Measurements from ENCODE around the gene SELENOO.
A peak's percentile ranks its signal among the peaks of the same experiment; 100 is the strongest.

Gene SELENOO

GRCh38 chr22:50251477-50252081 lies 50.8 kb downstream of the SELENOO start:
- H3K9ac ChIP-seq (ENCODE audit: low read length): no peak overlapping the region

GRCh38 chr22:50252082-50253045 lies 51.6 kb downstream of the SELENOO start:
- peaks cover 14% of the 10 kb centered on the region for H3K4me1 ChIP-seq (ENCODE audit: insufficient read depth, low read length)
- H3K9me3 ChIP-seq (ENCODE audit: low read length): no peaks in the 10 kb centered on the region
- peak overlapping the region; percentile 52 for H3K27ac ChIP-seq (ENCODE audit: low read depth, low read length)
- no peaks in the 10 kb centered on the region for H3K36me3 ChIP-seq (ENCODE audit: insufficient read depth, low read length)
- no peak overlapping the region for H3K4me3 ChIP-seq (ENCODE audit: low read depth in 1 of 2, low read length in 2 of 2)
- peaks cover 0 to 6% of the 10 kb centered on the region in 2 donors for H3K27me3 ChIP-seq (ENCODE audit: control insufficient read depth in 1 of 2, insufficient read depth in 2 of 2, low read length in 2 of 2)
- no peak overlapping the region for H3K9ac ChIP-seq (ENCODE audit: low read length)

More at GRCh38 chr22:50251477-50252081, 50.8 kb downstream of the SELENOO start:
- Histone ChIP-seq H3K36me3 (ENCODE audit: insufficient read depth, low read length) (peaks cover 7% of the 10 kb centered on the region), H3K4me3 (ENCODE audit: low read depth in 1 of 2, low read length in 2 of 2) (peak overlapping the region; percentile 63 to 66), H3K9me3 (ENCODE audit: low read length) (no peaks in the 10 kb centered on the region), H3K27ac (ENCODE audit: low read depth, low read length) (peak overlapping the region; percentile 52), H3K4me1 (ENCODE audit: insufficient read depth, low read length) (peaks cover 14% of the 10 kb centered on the region), H3K27me3 (ENCODE audit: control insufficient read depth in 1 of 2, insufficient read depth in 2 of 2, low read length in 2 of 2) (peaks cover 0 to 1% of the 10 kb centered on the region in 2 donors)

- Histone ChIP-seq H3K4me3 (ENCODE audit: low read depth in 1 of 2, low read length in 2 of 2) (no peak overlapping the region), H3K36me3 (ENCODE audit: insufficient read depth, low read length) (no peaks in the 10 kb centered on the region), H3K27me3 (ENCODE audit: control insufficient read depth in 1 of 2, insufficient read depth in 2 of 2, low read length in 2 of 2) (peaks cover 0 to 14% of the 10 kb centered on the region in 2 donors), H3K9ac (ENCODE audit: low read length) (no peak overlapping the region), H3K4me1 (ENCODE audit: insufficient read depth, low read length) (peaks cover 14% of the 10 kb centered on the region), H3K9me3 (ENCODE audit: low read length) (no peaks in the 10 kb centered on the region), H3K27ac (ENCODE audit: low read depth, low read length) (no peak overlapping the region)
These were observed 52.5 kb downstream of the SELENOO start for GRCh38 chr22:50253046-50253915.

- Histone ChIP-seq H3K36me3 (ENCODE audit: insufficient read depth, low read length) (no peaks in the 10 kb centered on the region), H3K9ac (ENCODE audit: low read length) (no peak overlapping the region), H3K9me3 (ENCODE audit: low read length) (no peaks in the 10 kb centered on the region), H3K27me3 (ENCODE audit: control insufficient read depth in 1 of 2, insufficient read depth in 2 of 2, low read length in 2 of 2) (peaks cover 0 to 14% of the 10 kb centered on the region in 2 donors), H3K4me3 (ENCODE audit: low read depth in 1 of 2, low read length in 2 of 2) (no peak overlapping the region), H3K4me1 (ENCODE audit: insufficient read depth, low read length) (peaks cover 14% of the 10 kb centered on the region), H3K27ac (ENCODE audit: low read depth, low read length) (no peak overlapping the region)
These were observed 53.1 kb downstream of the SELENOO start for GRCh38 chr22:50253941-50254340.

- no peaks in the 10 kb centered on the region for H3K36me3 ChIP-seq (ENCODE audit: insufficient read depth, low read length)
- no peak overlapping the region for H3K27ac ChIP-seq (ENCODE audit: low read depth, low read length)
- H3K9me3 ChIP-seq (ENCODE audit: low read length): no peaks in the 10 kb centered on the region
- no peak overlapping the region for H3K9ac ChIP-seq (ENCODE audit: low read length)
- H3K4me1 ChIP-seq (ENCODE audit: insufficient read depth, low read length): peaks cover 6% of the 10 kb centered on the region
- H3K27me3 ChIP-seq (ENCODE audit: control insufficient read depth in 1 of 2, insufficient read depth in 2 of 2, low read length in 2 of 2): peaks cover 0 to 20% of the 10 kb centered on the region in 2 donors
- H3K4me3 ChIP-seq (ENCODE audit: low read depth in 1 of 2, low read length in 2 of 2): no peak overlapping the region
These were observed 54.3 kb downstream of the SELENOO start for GRCh38 chr22:50255099-50255498.

GRCh38 chr22:50255607-50256006 lies 54.8 kb downstream of the SELENOO start:
- Histone ChIP-seq H3K36me3 (ENCODE audit: insufficient read depth, low read length) (no peaks in the 10 kb centered on the region), H3K4me1 (ENCODE audit: insufficient read depth, low read length) (peaks cover under 1% of the 10 kb centered on the region), H3K27me3 (ENCODE audit: control insufficient read depth in 1 of 2, insufficient read depth in 2 of 2, low read length in 2 of 2) (peaks cover 0 to 26% of the 10 kb centered on the region in 2 donors), H3K9ac (ENCODE audit: low read length) (no peak overlapping the region), H3K9me3 (ENCODE audit: low read length) (no peaks in the 10 kb centered on the region), H3K27ac (ENCODE audit: low read depth, low read length) (no peak overlapping the region), H3K4me3 (ENCODE audit: low read depth in 1 of 2, low read length in 2 of 2) (no peak overlapping the region)

GRCh38 chr22:50256258-50256862 lies 55.5 kb downstream of the SELENOO start:
- Histone ChIP-seq H3K36me3 (ENCODE audit: insufficient read depth, low read length) (no peaks in the 10 kb centered on the region), H3K27ac (ENCODE audit: low read depth, low read length) (no peak overlapping the region), H3K27me3 (ENCODE audit: control insufficient read depth in 1 of 2, insufficient read depth in 2 of 2, low read length in 2 of 2) (peaks cover 0 to 30% of the 10 kb centered on the region in 2 donors), H3K4me1 (ENCODE audit: insufficient read depth, low read length) (no peaks in the 10 kb centered on the region), H3K9me3 (ENCODE audit: low read length) (no peaks in the 10 kb centered on the region), H3K9ac (ENCODE audit: low read length) (no peak overlapping the region), H3K4me3 (ENCODE audit: low read depth in 1 of 2, low read length in 2 of 2) (no peak overlapping the region)

GRCh38 chr22:50257041-50257440 lies 56.2 kb downstream of the SELENOO start:
- H3K27me3 ChIP-seq (ENCODE audit: control insufficient read depth in 1 of 2, insufficient read depth in 2 of 2, low read length in 2 of 2): peaks cover 0 to 32% of the 10 kb centered on the region in 2 donors
- no peak overlapping the region for H3K27ac ChIP-seq (ENCODE audit: low read depth, low read length)
- no peaks in the 10 kb centered on the region for H3K36me3 ChIP-seq (ENCODE audit: insufficient read depth, low read length)
- no peak overlapping the region for H3K4me3 ChIP-seq (ENCODE audit: low read depth in 1 of 2, low read length in 2 of 2)
- H3K4me1 ChIP-seq (ENCODE audit: insufficient read depth, low read length): no peaks in the 10 kb centered on the region
- no peak overlapping the region for H3K9ac ChIP-seq (ENCODE audit: low read length)
- no peaks in the 10 kb centered on the region for H3K9me3 ChIP-seq (ENCODE audit: low read length)

- no peak overlapping the region for H3K9ac ChIP-seq (ENCODE audit: low read length)
- H3K4me3 ChIP-seq (ENCODE audit: low read depth in 1 of 2, low read length in 2 of 2): no peak overlapping the region
These were observed 56.9 kb downstream of the SELENOO start for GRCh38 chr22:50257451-50258360.

More at GRCh38 chr22:50257451-50258360, 56.9 kb downstream of the SELENOO start:
- Histone ChIP-seq H3K27ac (ENCODE audit: low read depth, low read length) (no peak overlapping the region), H3K36me3 (ENCODE audit: insufficient read depth, low read length) (no peaks in the 10 kb centered on the region), H3K9me3 (ENCODE audit: low read length) (no peaks in the 10 kb centered on the region), H3K27me3 (ENCODE audit: control insufficient read depth in 1 of 2, insufficient read depth in 2 of 2, low read length in 2 of 2) (peaks cover 1 to 39% of the 10 kb centered on the region in 2 donors), H3K4me1 (ENCODE audit: insufficient read depth, low read length) (no peaks in the 10 kb centered on the region)

Measured in muscle layer of colon (tissue), 2 donors.